CD4-positive, alpha-beta T cell (primary cell): Measurements from ENCODE around the gene SKP1. TPM values are rescaled to one million over a fixed set of nuclear protein-coding genes. Genes with fewer than 3 reads are reported as not detected.

Experiments
- ATAC-seq: fragments of 200-7000 bp; cut with Tn5 transposase; one replicate; pipeline ENCODE4 v1.10.0; 2022; ENCODE audit warnings: mild to moderate bottlenecking; ENCODE audit not compliant: poor library complexity
- CTCF ChIA-PET: fragments of 350-600 bp; sonication (Branson Sonifier 250); formaldehyde crosslinking; loops from one replicate; lab custom pipeline; 2021; ENCODE audit warnings: antibody characterized with exemption, inconsistent platforms; lab: Charles Lee
- POLR2A ChIA-PET: fragments of 350-600 bp; sonication (Branson Sonifier 250); formaldehyde crosslinking; loops from one replicate; lab custom pipeline; 2021; ENCODE audit warnings: antibody characterized with exemption, inconsistent platforms; lab: Charles Lee
- DNase-seq, 14 experiments: peaks; one replicate each; pipeline ENCODE4 v3.0.0-alpha.2; 2013 to 2020; ENCODE audit warnings: mixed read lengths in 2 of 14
- H3K27ac ChIP-seq, 2 donors: one replicate each; pipeline versions ENCODE4 v1.5.1 to v1.7.0; 2013; ENCODE audit warnings: low read length in 2 of 2, low read depth in 1 of 2, mild to moderate bottlenecking in 1 of 2
- H3K27me3 ChIP-seq, 2 experiments: 1 replicate in 1 of 2; 2 replicates in 1 of 2; pipeline versions ENCODE4 v1.6.1 to v1.7.0; 2013; ENCODE audit warnings: low read length in 2 of 2, control low read depth in 1 of 2, mild to moderate bottlenecking in 1 of 2, moderate library complexity in 1 of 2; ENCODE audit not compliant: insufficient read depth in 2 of 2, control insufficient read depth in 1 of 2
- H3K36me3 ChIP-seq: one replicate; pipeline ENCODE4 v1.6.1; 2013; ENCODE audit warnings: low read length, control low read depth; ENCODE audit not compliant: insufficient read depth
- H3K4me1 ChIP-seq: one replicate; pipeline ENCODE4 v1.6.1; 2013; ENCODE audit warnings: low read length, control low read depth; ENCODE audit not compliant: insufficient read depth
- H3K4me3 ChIP-seq: one replicate; pipeline ENCODE4 v1.5.1; 2013; ENCODE audit warnings: mild to moderate bottlenecking, low read length, moderate library complexity
- H3K9me3 ChIP-seq, 2 experiments: 1 replicate in 1 of 2; 2 replicates in 1 of 2; pipeline versions ENCODE4 v1.6.1 to v1.7.0; 2013; ENCODE audit warnings: low read length in 2 of 2, mild to moderate bottlenecking in 2 of 2, control low read depth in 1 of 2, moderate library complexity in 1 of 2; ENCODE audit not compliant: control insufficient read depth in 1 of 2, insufficient read depth in 1 of 2
- H3K27ac Mint-ChIP-seq: one replicate; pipeline ENCODE4 v1.8.0; 2020; ENCODE audit warnings: mixed read lengths
- H3K27me3 Mint-ChIP-seq: one replicate; pipeline ENCODE4 v1.8.0; 2021; ENCODE audit warnings: mixed read lengths
- H3K36me3 Mint-ChIP-seq: one replicate; pipeline ENCODE4 v1.8.0; 2021; ENCODE audit warnings: low read depth, mixed read lengths
- H3K4me1 Mint-ChIP-seq: one replicate; pipeline ENCODE4 v1.8.0; 2021; ENCODE audit warnings: low read depth, mixed read lengths
- H3K4me3 Mint-ChIP-seq: one replicate; pipeline ENCODE4 v1.8.0; 2020; ENCODE audit warnings: mild to moderate bottlenecking, mixed read lengths
- H3K9me3 Mint-ChIP-seq: one replicate; pipeline ENCODE4 v1.8.0; 2020; ENCODE audit warnings: mixed read lengths
- intact Hi-C, 2 experiments: fragments of 100-400 bp; cut with DNase I in 1 of 2; cut with micrococcal nuclease in 1 of 2; formaldehyde crosslinking; loops; one replicate each; pipeline versions ENCODE4 v1.15.1 to v1.9.0; 2023 to 2025; cut with DNase I, micrococcal nuclease
- total RNA-seq, 174 experiments: library from RNA in 2 of 174; stranded (reverse) in 2 of 174; gene quantifications; one replicate each; pipeline ENCODE4 v1.2.3 and lab custom pipeline; 2021 to 2026
- TF ChIP-seq, protein P1 (sequence below): fragments of 200-600 bp; IDR thresholded peaks from one replicate; pipeline ENCODE4 v1.8.0; 2022; ENCODE audit warnings: antibody characterized with exemption, mild to moderate bottlenecking

SKP1 gene
- total RNA-seq, 2 experiments from 2014 or later: 303 to 314 TPM

DNA sequence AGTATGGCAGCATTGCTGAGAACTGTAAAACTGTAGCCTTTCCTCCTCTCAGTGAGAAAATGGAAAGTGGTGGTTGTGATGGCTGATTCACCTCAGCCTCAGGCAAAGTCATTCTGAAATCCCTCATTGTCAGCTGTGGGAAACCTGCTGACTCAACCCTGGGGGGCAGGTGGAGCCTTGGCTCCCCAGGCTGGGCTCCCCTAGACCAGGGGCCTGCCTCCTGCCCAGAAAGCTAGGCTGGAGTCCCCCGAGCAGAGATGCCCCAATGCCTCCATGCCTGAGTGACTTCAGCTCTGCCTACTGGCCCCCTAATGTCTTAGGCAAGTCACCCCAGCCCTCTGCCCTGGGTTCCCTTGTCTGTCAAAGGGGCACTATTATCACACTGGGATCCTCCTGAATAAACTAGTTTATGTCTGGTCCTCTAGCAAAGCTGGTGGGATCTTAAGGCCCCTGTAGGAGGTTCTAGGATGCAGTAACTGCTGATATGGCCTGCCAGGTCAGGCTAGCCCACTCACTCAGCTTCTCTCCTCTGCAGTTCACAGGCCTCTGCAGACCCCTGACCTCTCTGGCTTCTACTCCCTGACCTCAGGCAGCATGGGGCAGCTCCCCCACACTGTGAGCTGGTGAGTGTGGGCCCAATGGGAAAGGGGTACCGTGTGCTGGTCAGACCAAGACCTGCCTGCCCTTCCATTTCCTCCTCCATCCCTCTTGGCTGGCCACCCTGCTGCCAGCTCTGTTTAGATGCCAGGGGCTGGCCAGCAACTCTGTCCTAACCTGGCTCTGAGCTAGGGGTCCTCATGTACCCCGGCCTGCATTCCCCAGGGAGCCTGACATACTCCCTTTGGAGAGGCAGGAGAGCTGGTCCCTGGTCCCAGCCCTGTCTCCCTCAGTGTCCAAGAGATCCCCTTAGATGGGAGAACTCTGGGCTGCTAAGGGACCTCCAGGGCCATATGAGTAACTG, 38.1 kb downstream of the SKP1 start:
- intact Hi-C loops: no loop called here
- CTCF ChIA-PET: interaction anchor here (0.7 to 8.3 kb wide), 5 partner anchors 9 to 112 kb away, joined by 3 to 114 read pairs (median 7); no protein-coding TSS in a partner anchor
- TF ChIP-seq, protein P1, sequence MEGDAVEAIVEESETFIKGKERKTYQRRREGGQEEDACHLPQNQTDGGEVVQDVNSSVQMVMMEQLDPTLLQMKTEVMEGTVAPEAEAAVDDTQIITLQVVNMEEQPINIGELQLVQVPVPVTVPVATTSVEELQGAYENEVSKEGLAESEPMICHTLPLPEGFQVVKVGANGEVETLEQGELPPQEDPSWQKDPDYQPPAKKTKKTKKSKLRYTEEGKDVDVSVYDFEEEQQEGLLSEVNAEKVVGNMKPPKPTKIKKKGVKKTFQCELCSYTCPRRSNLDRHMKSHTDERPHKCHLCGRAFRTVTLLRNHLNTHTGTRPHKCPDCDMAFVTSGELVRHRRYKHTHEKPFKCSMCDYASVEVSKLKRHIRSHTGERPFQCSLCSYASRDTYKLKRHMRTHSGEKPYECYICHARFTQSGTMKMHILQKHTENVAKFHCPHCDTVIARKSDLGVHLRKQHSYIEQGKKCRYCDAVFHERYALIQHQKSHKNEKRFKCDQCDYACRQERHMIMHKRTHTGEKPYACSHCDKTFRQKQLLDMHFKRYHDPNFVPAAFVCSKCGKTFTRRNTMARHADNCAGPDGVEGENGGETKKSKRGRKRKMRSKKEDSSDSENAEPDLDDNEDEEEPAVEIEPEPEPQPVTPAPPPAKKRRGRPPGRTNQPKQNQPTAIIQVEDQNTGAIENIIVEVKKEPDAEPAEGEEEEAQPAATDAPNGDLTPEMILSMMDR: no peak
- Mint-ChIP-seq H3K27ac (peak overlapping the region; percentile 98), H3K4me3 (peak overlapping the region; percentile 60), H3K27me3 (no peaks in the 10 kb centered on the region), H3K4me1 (peaks cover 82% of the 10 kb centered on the region), H3K9me3 (no peaks in the 10 kb centered on the region), H3K36me3 (peaks cover 100% of the 10 kb centered on the region)
- Histone ChIP-seq H3K9me3 (no peaks in the 10 kb centered on the region), H3K4me3 (no peak overlapping the region), H3K36me3 (peaks cover 97% of the 10 kb centered on the region), H3K4me1 (peaks cover 87% of the 10 kb centered on the region), H3K27me3 (no peaks in the 10 kb centered on the region), H3K27ac (peak overlapping the region; percentile 57 to 96)
- POLR2A ChIA-PET: interaction anchor here (1.1 to 24.9 kb wide), 3 partner anchors 11 to 101 kb away, joined by 3 to 350 read pairs (median 184); no protein-coding TSS in a partner anchor
- DNase-seq (peak in 9 of 14 experiments; percentile 2 to 56 (median 19)), ATAC-seq (no peak)

DNA sequence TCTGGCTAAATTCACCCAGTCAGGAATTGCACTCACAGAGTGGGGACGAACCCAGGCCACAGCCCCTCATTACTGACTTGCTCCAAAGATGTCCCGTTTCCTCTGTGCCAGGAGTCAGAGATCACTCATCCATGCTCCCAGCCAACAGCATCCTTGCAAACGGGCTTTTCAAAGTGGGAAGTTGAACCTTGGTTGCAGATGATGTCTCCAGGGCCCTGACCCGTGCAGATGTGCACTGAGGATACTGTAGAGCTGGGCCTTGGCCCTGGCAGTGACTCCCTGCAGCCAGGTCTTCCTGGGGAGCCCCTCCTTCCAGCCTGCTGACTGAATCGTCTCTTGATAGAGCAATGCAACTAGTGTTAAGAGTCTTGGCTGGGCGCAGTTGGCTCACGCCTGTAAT, 40.0 kb downstream of the SKP1 start:
- H3K36me3 Mint-ChIP-seq: peaks cover 100% of the 10 kb centered on the region
- no peaks in the 10 kb centered on the region for H3K9me3 Mint-ChIP-seq
- peaks cover 96% of the 10 kb centered on the region for H3K36me3 ChIP-seq
- H3K4me3 ChIP-seq: peak overlapping the region; percentile 3
- no peaks in the 10 kb centered on the region for H3K27me3 ChIP-seq
- intact Hi-C loops: no loop called here
- POLR2A ChIA-PET: interaction anchor here (0.8 to 24.9 kb wide), 6 partner anchors 13 to 99 kb away, joined by 3 to 350 read pairs (median 4); partner anchors contain the start of genes PPP2CA and SKP1
- CTCF ChIA-PET: interaction anchor here (1.5 to 8.3 kb wide), 3 partner anchors 21 to 97 kb away, joined by 3 to 77 read pairs (median 4); no protein-coding TSS in a partner anchor
- peak overlapping the region; percentile 98 for H3K27ac Mint-ChIP-seq
- H3K4me1 Mint-ChIP-seq: peaks cover 98% of the 10 kb centered on the region
- peak overlapping the region; percentile 60 to 96 for H3K27ac ChIP-seq
- no peaks in the 10 kb centered on the region for H3K9me3 ChIP-seq
- DNase-seq: peak in 7 of 14 experiments; percentile 0 to 33 (median 5)
- ATAC-seq: no peak
- H3K4me1 ChIP-seq: peaks cover 100% of the 10 kb centered on the region
- TF ChIP-seq, protein P1: no peak
- H3K27me3 Mint-ChIP-seq: no peaks in the 10 kb centered on the region
- H3K4me3 Mint-ChIP-seq: peak overlapping the region; percentile 62

DNA sequence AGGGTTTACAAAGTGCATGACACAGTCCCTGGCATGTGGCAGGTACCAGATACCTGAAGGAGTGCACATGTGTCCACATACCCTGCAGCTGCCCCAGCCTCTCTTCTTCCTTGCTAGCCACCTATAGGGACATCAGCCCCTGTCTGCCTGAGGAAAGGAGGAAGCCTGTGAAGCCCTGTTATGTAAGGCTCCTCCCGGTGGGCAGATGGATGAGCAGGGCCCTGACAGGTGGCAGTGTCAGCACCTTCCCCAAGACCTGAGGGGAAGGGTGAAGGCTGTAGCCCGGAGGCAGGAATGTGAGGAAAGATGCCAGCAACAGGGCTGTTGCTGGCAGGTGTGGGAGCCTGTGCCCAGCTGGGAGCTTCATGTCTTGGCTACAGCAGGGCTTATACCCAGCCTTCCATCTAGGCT, 40.5 kb downstream of the SKP1 start:
- H3K4me3 Mint-ChIP-seq: peak overlapping the region; percentile 62
- peaks cover 96% of the 10 kb centered on the region for H3K36me3 ChIP-seq
- no peak overlapping the region for H3K4me3 ChIP-seq
- H3K4me1 Mint-ChIP-seq: peaks cover 98% of the 10 kb centered on the region
- peak in 7 of 14 experiments; percentile 0 to 11 (median 0) for DNase-seq
- peak overlapping the region; percentile 60 to 96 for H3K27ac ChIP-seq
- intact Hi-C loops: no loop called here
- peaks cover 100% of the 10 kb centered on the region for H3K36me3 Mint-ChIP-seq
- H3K27me3 ChIP-seq: no peaks in the 10 kb centered on the region
- H3K9me3 Mint-ChIP-seq: no peaks in the 10 kb centered on the region
- ATAC-seq: no peak
- H3K27me3 Mint-ChIP-seq: no peaks in the 10 kb centered on the region
- no peaks in the 10 kb centered on the region for H3K9me3 ChIP-seq
- ChIA-PET POLR2A (interaction anchor here (0.8 to 24.9 kb wide), 7 partner anchors 13 to 98 kb away, joined by 3 to 350 read pairs (median 5); partner anchors contain the start of genes PPP2CA and SKP1), CTCF (interaction anchor here (1.5 to 8.3 kb wide), 3 partner anchors 20 to 97 kb away, joined by 3 to 77 read pairs (median 4); no protein-coding TSS in a partner anchor)
- peak overlapping the region; percentile 98 for H3K27ac Mint-ChIP-seq
- H3K4me1 ChIP-seq: peaks cover 100% of the 10 kb centered on the region
- TF ChIP-seq, protein P1: no peak
